K562 (cell line): Measurements from ENCODE around the gene NLRP10. TPM values are rescaled to one million over a fixed set of nuclear protein-coding genes. Genes with fewer than 3 reads are reported as not detected.

Experiments
- ATAC-seq: fragments of 200-7000 bp; cut with Tn5 transposase; 3 replicates; pipeline ENCODE4 v1.9.1; 2020; ENCODE audit warnings: moderate library complexity
- BruUV-seq: library from RNA; stranded (reverse); fragments of 400-500 nt; replicated peaks from 2 replicates; lab custom pipeline; 2021; lab: Mats Ljungman, UMichigan
- CTCF ChIA-PET: fragments of 300-600 bp; formaldehyde crosslinking; extraction: SDS; loops from one replicate; lab custom pipeline; 2021; ENCODE audit warnings: low intra/inter-chr PET ratio; lab: Yijun Ruan, JAX
- POLR2A ChIA-PET: fragments of 300-600, 350-650 bp; sonication (Branson Sonifier 250); formaldehyde crosslinking; extraction: SDS; loops from one replicate; lab custom pipeline; 2021; ENCODE audit warnings: antibody characterized with exemption, inconsistent platforms; lab: Yijun Ruan, JAX
- DNase-seq, 4 experiments: peaks; one replicate each; pipeline versions ENCODE4 v3.0.0 to v3.0.0-alpha.2; 2011 to 2018; ENCODE audit warnings: low spot score in 3 of 4, mixed read lengths in 3 of 4; ENCODE audit errors: extremely low read depth in 1 of 4
- FAIRE-seq: peaks from 2 replicates; lab custom pipeline; 2011; peaks lifted over from hg19 to GRCh38; lab: Jason Lieb, UNC
- H2AFZ ChIP-seq: 2 replicates; pipeline ENCODE4 v1.6.0; 2011; ENCODE audit warnings: low read depth, low read length, control low read depth, inconsistent platforms
- H3K27ac ChIP-seq: fragments of 200-600 bp; 3 replicates; pipeline ENCODE4 v1.8.0; 2011; ENCODE audit warnings: low read depth, mild to moderate bottlenecking, control low read depth, inconsistent platforms, low read length, moderate library complexity, mixed read lengths; ENCODE audit errors: extremely low read depth
- H3K27me3 ChIP-seq, 2 experiments: fragments of 300-600 bp in 1 of 2; 2 replicates in 1 of 2; 3 replicates in 1 of 2; pipeline versions ENCODE4 v1.6.0 to v1.8.0; 2011; ENCODE audit warnings: inconsistent platforms in 2 of 2, low read length in 2 of 2, mild to moderate bottlenecking in 1 of 2, mixed read lengths in 1 of 2, moderate library complexity in 1 of 2; ENCODE audit not compliant: control insufficient read depth in 2 of 2, insufficient read depth in 2 of 2
- H3K36me3 ChIP-seq: fragments of 300-600 bp; 3 replicates; pipeline ENCODE4 v1.8.0; 2011; ENCODE audit warnings: mild to moderate bottlenecking, low read length, inconsistent platforms; ENCODE audit not compliant: control insufficient read depth, insufficient read depth
- H3K4me1 ChIP-seq, 2 experiments: fragments of 200-600 bp in 1 of 2; replicated peaks in 1 of 2; 2 replicates in 1 of 2; 3 replicates in 1 of 2; pipeline versions ENCODE4 v1.5.1 to v1.8.0; 2011; ENCODE audit warnings: inconsistent platforms in 2 of 2, low read length in 2 of 2, mild to moderate bottlenecking in 1 of 2, mixed read lengths in 1 of 2, moderate library complexity in 1 of 2; ENCODE audit not compliant: control insufficient read depth in 2 of 2, insufficient read depth in 2 of 2
- H3K4me2 ChIP-seq: 2 replicates; pipeline ENCODE4 v1.6.1; 2011; ENCODE audit warnings: low read length, control low read depth, inconsistent platforms, mixed read lengths; ENCODE audit not compliant: insufficient read depth
- H3K4me3 ChIP-seq: fragments of 200-600 bp; sonication (generic), shearing (Covaris generic); 2 replicates; pipeline ENCODE4 v1.5.1; 2016; ENCODE audit warnings: control low read depth, inconsistent platforms
- H3K79me2 ChIP-seq: fragments of 200-600 bp; 3 replicates; pipeline ENCODE4 v1.8.0; 2011; ENCODE audit warnings: low read length, inconsistent platforms; ENCODE audit not compliant: control insufficient read depth, insufficient read depth
- H3K9ac ChIP-seq, 2 experiments: 2 replicates each; pipeline versions ENCODE4 v1.6.0 to v1.6.1; 2011; ENCODE audit warnings: low read depth in 2 of 2, low read length in 2 of 2, control low read depth in 1 of 2, inconsistent platforms in 1 of 2, mild to moderate bottlenecking in 1 of 2, mixed read lengths in 1 of 2; ENCODE audit not compliant: insufficient read depth in 1 of 2
- H3K9me1 ChIP-seq: one replicate; pipeline ENCODE4 v1.6.0; 2011; ENCODE audit warnings: inconsistent platforms, mild to moderate bottlenecking, low read length, moderate library complexity; ENCODE audit not compliant: control insufficient read depth, insufficient read depth
- H3K9me3 ChIP-seq: replicated peaks from 2 replicates; pipeline ENCODE4 v1.5.1; 2011; ENCODE audit warnings: low read depth, low read length, inconsistent platforms; ENCODE audit not compliant: control insufficient read depth, insufficient read depth
- H4K20me1 ChIP-seq: replicated peaks from 2 replicates; pipeline ENCODE4 v1.6.1; 2011; ENCODE audit warnings: low read length, inconsistent platforms, mixed read lengths; ENCODE audit not compliant: control insufficient read depth, insufficient read depth
- E4F1 ChIP-seq: fragments of 250-450 bp; sonication (Bioruptor Pico); IDR thresholded peaks from 2 replicates; pipeline ENCODE4 v1.5.0; 2021; ENCODE audit warnings: mild to moderate bottlenecking, borderline replicate concordance
- HSF4 ChIP-seq: fragments of 250-450 bp; sonication (Bioruptor Pico); IDR thresholded peaks from 2 replicates; pipeline ENCODE4 v2.1.2; 2022; ENCODE audit warnings: mild to moderate bottlenecking, moderate library complexity, borderline replicate concordance
- ILK ChIP-seq: fragments of 450-650 bp; IDR thresholded peaks from 2 replicates; pipeline ENCODE4 v1.6.1; 2016; ENCODE audit warnings: missing genetic modification characterization, low read depth, mild to moderate bottlenecking, missing compliant biosample characterization, moderate library complexity, borderline replicate concordance
- KLF13 ChIP-seq: fragments of 450-650 bp; IDR thresholded peaks from 2 replicates; pipeline ENCODE4 v1.6.1; 2016; ENCODE audit warnings: missing genetic modification characterization, low read depth, mild to moderate bottlenecking, missing compliant biosample characterization, moderate library complexity, borderline replicate concordance
- NCOA2 ChIP-seq, 2 experiments: fragments of 450-650 bp; IDR thresholded peaks; 2 replicates each; pipeline ENCODE4 v1.6.1; 2018; ENCODE audit warnings: mild to moderate bottlenecking in 2 of 2, moderate library complexity in 1 of 2; ENCODE audit not compliant: partially characterized antibody in 2 of 2
- PHF8 ChIP-seq: fragments of 200-600 bp; sonication (generic); IDR thresholded peaks from 2 replicates; pipeline ENCODE4 v1.6.1; 2012; ENCODE audit warnings: mixed run types, mild to moderate bottlenecking, inconsistent platforms, low read length, moderate library complexity, borderline replicate concordance
- POLR2H ChIP-seq: IDR thresholded peaks from 2 replicates; pipeline ENCODE4 v1.6.1; 2016; ENCODE audit warnings: missing genetic modification characterization, low read depth, mild to moderate bottlenecking, control low read depth, missing compliant biosample characterization, moderate library complexity
- TOE1 ChIP-seq, 2 experiments: fragments of 450-650 bp in 1 of 2; sonication (generic) in 1 of 2; formaldehyde crosslinking in 1 of 2; IDR thresholded peaks; 2 replicates each; pipeline versions ENCODE4 v1.7.1 to v1.8.0; 2016 to 2022; ENCODE audit warnings: borderline replicate concordance in 2 of 2, mild to moderate bottlenecking in 2 of 2, antibody characterized with exemption in 1 of 2, inconsistent platforms in 1 of 2, low read depth in 1 of 2, missing genetic modification reagents in 1 of 2, moderate library complexity in 1 of 2
- ZBTB34 ChIP-seq: fragments of 250-450 bp; sonication (Bioruptor Pico); IDR thresholded peaks from 2 replicates; pipeline ENCODE4 v1.8.0; 2021; ENCODE audit warnings: mild to moderate bottlenecking, moderate library complexity
- ZFP1 ChIP-seq: fragments of 450-650 bp; formaldehyde crosslinking; IDR thresholded peaks from 2 replicates; pipeline ENCODE4 v1.4.0; 2020; ENCODE audit warnings: mild to moderate bottlenecking, mixed read lengths
- ZNF133 ChIP-seq: fragments of 250-450 bp; sonication (Bioruptor Pico); IDR thresholded peaks from 2 replicates; pipeline ENCODE4 v1.4.0; 2020; ENCODE audit warnings: mild to moderate bottlenecking
- ZNF696 ChIP-seq: fragments of 250-450 bp; sonication (Bioruptor Pico); conservative IDR thresholded peaks from 2 replicates; pipeline ENCODE4 v1.4.0; 2020; ENCODE audit warnings: mild to moderate bottlenecking, moderate library complexity
- WGBS: fragments of 100-300 bp; shearing (Covaris generic); methylation state at CpG from one replicate; pipeline ENCODE4 v1.1.6; 2016; ENCODE audit warnings: low coverage, mixed read lengths; ENCODE audit not compliant: insufficient coverage; ENCODE audit errors: missing lambda C conversion rate; 5-methylcytosine and 5-hydroxymethylcytosine counted together
- in situ Hi-C: fragments of 300-500 bp; cut with MboI; formaldehyde crosslinking; loops from 4 replicates; pipeline ENCODE4 v1.15.0; 2018; ENCODE audit warnings: inconsistent platforms, mixed read lengths
- intact Hi-C: fragments of 100-400 bp; cut with micrococcal nuclease; formaldehyde crosslinking; loops from 2 replicates; pipeline ENCODE4 v1.14.2; 2022
- polyA plus RNA-seq, 8 experiments: library from polyadenylated mRNA; depleted of rRNA in 4 of 8; stranded (reverse) in 5 of 8; unstranded in 3 of 8; fragments of >200 nt; fragmentation: Nextera tagmentation in 2 of 8; fragmentation: Illumina TruSeq in 1 of 8; extraction: Ambion mirVana in 2 of 8; extraction: Trizol in 1 of 8; gene quantifications; 2 replicates each; pipeline versions ENCODE4 v1.2.1 to v1.2.3, GENCODE V29; 2011 to 2014; ENCODE audit warnings: inconsistent platforms in 1 of 8, missing spikeins in 1 of 8
- total RNA-seq, 7 experiments: library from RNA; depleted of rRNA in 6 of 7; stranded (reverse); fragments of >200 nt in 6 of 7; fragmentation: Illumina TruSeq in 2 of 7; extraction: Trizol in 2 of 7; gene quantifications; 2 replicates each; pipeline versions ENCODE4 v1.2.1 to v1.2.3, GENCODE V29; 2011 to 2021; ENCODE audit warnings: low replicate concordance in 1 of 7
- TF ChIP-seq, protein P1 (sequence below): sonication (generic); IDR thresholded peaks from 2 replicates; pipeline ENCODE4 v1.6.1; 2016
- TF ChIP-seq, protein P2 (sequence below): fragments of 250-450 bp; sonication (Bioruptor Pico); IDR thresholded peaks from 2 replicates; pipeline ENCODE4 v1.5.0; 2020; ENCODE audit warnings: mild to moderate bottlenecking

The NLRP10 gene
- total and polyA plus RNA-seq, 9 of the 15 experiments (the other 6 are each of a cell fraction or from before 2014, with no cell fraction given), result 0.04 to 0.14 (median 0.09) TPM; not detected in 6

DNA sequence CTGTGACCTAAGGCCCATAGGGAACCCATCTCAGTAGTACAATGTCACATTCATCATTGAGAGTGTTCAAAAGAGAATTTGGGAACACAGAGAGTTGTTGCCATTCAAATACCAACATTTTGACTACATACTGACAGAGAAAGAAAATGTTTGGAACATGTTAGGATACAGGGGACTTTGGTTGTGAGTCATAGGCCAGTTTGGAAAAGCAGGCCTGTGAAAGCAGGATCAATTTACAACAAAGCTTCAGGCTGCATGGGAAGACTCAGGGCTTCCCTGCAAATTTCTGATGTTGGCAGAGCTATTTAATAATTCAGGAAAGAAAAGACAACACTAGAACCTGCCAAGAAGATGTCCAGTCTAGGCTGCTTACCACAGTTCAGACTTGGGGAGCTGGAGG is 374 bp downstream of the NLRP10 start (continued):
- no peak for TF ChIP-seq TOE1 (IDR thresholded peaks at IDR 0.05; ENCODE audit: borderline replicate concordance)
- TF ChIP-seq TOE1 (CRISPR knock-in tag; IDR thresholded peaks at IDR 0.05; ENCODE audit: borderline replicate concordance, low read depth), result no peak

DNA sequence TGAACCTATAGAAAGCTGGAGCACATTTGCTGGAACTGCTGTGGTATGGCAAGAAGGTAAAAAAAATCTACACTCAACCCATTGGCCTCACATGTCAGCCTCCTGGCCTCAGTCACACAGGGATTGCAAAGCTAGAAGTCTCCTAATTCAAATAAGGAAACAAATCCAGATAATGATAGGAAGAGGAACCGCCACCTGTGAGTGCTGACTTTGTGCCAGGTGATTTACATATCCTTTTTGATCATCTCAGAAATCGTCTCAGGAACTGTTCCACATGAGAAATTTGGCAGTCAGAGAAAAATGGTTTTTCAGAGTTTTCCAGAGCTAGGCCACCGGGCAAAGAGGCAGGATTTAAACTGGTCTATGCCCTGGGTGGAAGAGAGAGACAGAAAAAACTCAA is 986 bp downstream of the NLRP10 start:
- WGBS, result 11% methylated on average over 3 of the region's 3 CpGs
- Histone ChIP-seq H3K4me1 (peaks cover 0 to 3% of the 10 kb centered on the region in 2 experiments; a peak in 1 of 5 replicates), H3K4me3 (no peak overlapping the region), H3K36me3 (no peaks in the 10 kb centered on the region), H4K20me1 (no peaks in the 10 kb centered on the region), H3K9me3 (no peaks in the 10 kb centered on the region), H3K27ac (no peak overlapping the region), H2AFZ (no peak overlapping the region), H3K79me2 (no peaks in the 10 kb centered on the region), H3K4me2 (no peak overlapping the region), H3K9ac (no peak overlapping the region), H3K9me1 (no peaks in the 10 kb centered on the region), H3K27me3 (peaks cover 6 to 18% of the 10 kb centered on the region in 2 experiments; a peak in 4 of 5 replicates)
- no TSS peak for BruUV-seq
- DNase-seq (no peak), FAIRE-seq (no peak), ATAC-seq (no peak)
- ChIA-PET CTCF (no interaction called here), POLR2A (no interaction called here)
- intact Hi-C loops (no loop called here), in situ Hi-C loops (no loop called here)
- no peak for TF ChIP-seq ZBTB34
- TF ChIP-seq KLF13 (tag), result no peak
- TF ChIP-seq POLR2H (tag), result no peak
- no peak for TF ChIP-seq HSF4 (CRISPR knock-in tag)
- TF ChIP-seq, protein P1, sequence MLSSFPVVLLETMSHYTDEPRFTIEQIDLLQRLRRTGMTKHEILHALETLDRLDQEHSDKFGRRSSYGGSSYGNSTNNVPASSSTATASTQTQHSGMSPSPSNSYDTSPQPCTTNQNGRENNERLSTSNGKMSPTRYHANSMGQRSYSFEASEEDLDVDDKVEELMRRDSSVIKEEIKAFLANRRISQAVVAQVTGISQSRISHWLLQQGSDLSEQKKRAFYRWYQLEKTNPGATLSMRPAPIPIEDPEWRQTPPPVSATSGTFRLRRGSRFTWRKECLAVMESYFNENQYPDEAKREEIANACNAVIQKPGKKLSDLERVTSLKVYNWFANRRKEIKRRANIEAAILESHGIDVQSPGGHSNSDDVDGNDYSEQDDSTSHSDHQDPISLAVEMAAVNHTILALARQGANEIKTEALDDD, result no peak
- TF ChIP-seq, protein P2, sequence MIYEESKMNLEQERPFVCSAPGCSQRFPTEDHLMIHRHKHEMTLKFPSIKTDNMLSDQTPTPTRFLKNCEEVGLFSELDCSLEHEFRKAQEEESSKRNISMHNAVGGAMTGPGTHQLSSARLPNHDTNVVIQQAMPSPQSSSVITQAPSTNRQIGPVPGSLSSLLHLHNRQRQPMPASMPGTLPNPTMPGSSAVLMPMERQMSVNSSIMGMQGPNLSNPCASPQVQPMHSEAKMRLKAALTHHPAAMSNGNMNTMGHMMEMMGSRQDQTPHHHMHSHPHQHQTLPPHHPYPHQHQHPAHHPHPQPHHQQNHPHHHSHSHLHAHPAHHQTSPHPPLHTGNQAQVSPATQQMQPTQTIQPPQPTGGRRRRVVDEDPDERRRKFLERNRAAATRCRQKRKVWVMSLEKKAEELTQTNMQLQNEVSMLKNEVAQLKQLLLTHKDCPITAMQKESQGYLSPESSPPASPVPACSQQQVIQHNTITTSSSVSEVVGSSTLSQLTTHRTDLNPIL (CRISPR knock-in tag), result no peak
- no peak for TF ChIP-seq PHF8
- TF ChIP-seq NCOA2 (IDR thresholded peaks at IDR 0.05; ENCODE audit: partially characterized antibody in 2 of 2), result no peak
- no peak for TF ChIP-seq ILK (tag)
- no peak for TF ChIP-seq ZNF696
- no peak for TF ChIP-seq E4F1
- no peak for TF ChIP-seq ZFP1
- TF ChIP-seq ZNF133 (CRISPR knock-in tag), result no peak
